GM23338 (cell line): ENCODE measurements around the gene TLE1.

Experiments used
- CREB1 ChIP-seq: fragments of 250-450 bp; sonication (Bioruptor Pico); IDR thresholded peaks from 2 replicates; pipeline ENCODE4 v1.5.0; 2020; ENCODE audit warnings: low read depth, mild to moderate bottlenecking, moderate library complexity
- EZH2 ChIP-seq: fragments of 200-600 bp; sonication (generic); IDR thresholded peaks from one replicate; pipeline ENCODE4 v1.8.0; 2017; ENCODE audit warnings: antibody characterized with exemption, mild to moderate bottlenecking, low read depth; ENCODE audit not compliant: unreplicated experiment
- EZH2phosphoT487 ChIP-seq: fragments of 200-600 bp; sonication (generic); IDR thresholded peaks from one replicate; pipeline ENCODE4 v1.8.1; 2018; ENCODE audit warnings: antibody characterized with exemption; ENCODE audit not compliant: unreplicated experiment
- JUNB ChIP-seq: IDR thresholded peaks from one replicate; pipeline ENCODE4 v1.6.1; 2016; ENCODE audit warnings: antibody characterized with exemption; ENCODE audit not compliant: unreplicated experiment
- NANOG ChIP-seq: IDR thresholded peaks from 2 replicates; pipeline ENCODE4 v1.6.1; 2016; ENCODE audit warnings: antibody characterized with exemption, borderline replicate concordance
- POLR2AphosphoS5 ChIP-seq: IDR thresholded peaks from 2 replicates; pipeline ENCODE4 v1.6.1; 2016; ENCODE audit warnings: antibody characterized with exemption, low read depth
- ZNF114 ChIP-seq: fragments of 250-450 bp; sonication (Bioruptor Pico); IDR thresholded peaks from 2 replicates; pipeline ENCODE4 v1.5.0; 2020; ENCODE audit warnings: mild to moderate bottlenecking, moderate library complexity
- ZNF331 ChIP-seq: fragments of 250-450 bp; sonication (Bioruptor Pico); IDR thresholded peaks from 2 replicates; pipeline ENCODE4 v1.5.0; 2020; ENCODE audit warnings: low read depth, mild to moderate bottlenecking, moderate library complexity
- TF ChIP-seq, protein P1 (sequence below), 2 experiments: fragments of 200-600 bp in 1 of 2; sonication (generic) in 1 of 2; conservative IDR thresholded peaks; 2 replicates each; pipeline versions ENCODE4 v1.5.1 to v1.6.1; 2016 to 2017; ENCODE audit warnings: antibody characterized with exemption in 2 of 2, low read depth in 2 of 2, mild to moderate bottlenecking in 2 of 2, moderate library complexity in 1 of 2
- TF ChIP-seq, protein P2 (sequence below): IDR thresholded peaks from 2 replicates; pipeline ENCODE4 v1.6.1; 2016; ENCODE audit warnings: antibody characterized with exemption
- TF ChIP-seq, protein P3 (sequence below): IDR thresholded peaks from one replicate; pipeline ENCODE4 v1.6.1; 2018; ENCODE audit warnings: antibody characterized with exemption; ENCODE audit not compliant: unreplicated experiment

DNA sequence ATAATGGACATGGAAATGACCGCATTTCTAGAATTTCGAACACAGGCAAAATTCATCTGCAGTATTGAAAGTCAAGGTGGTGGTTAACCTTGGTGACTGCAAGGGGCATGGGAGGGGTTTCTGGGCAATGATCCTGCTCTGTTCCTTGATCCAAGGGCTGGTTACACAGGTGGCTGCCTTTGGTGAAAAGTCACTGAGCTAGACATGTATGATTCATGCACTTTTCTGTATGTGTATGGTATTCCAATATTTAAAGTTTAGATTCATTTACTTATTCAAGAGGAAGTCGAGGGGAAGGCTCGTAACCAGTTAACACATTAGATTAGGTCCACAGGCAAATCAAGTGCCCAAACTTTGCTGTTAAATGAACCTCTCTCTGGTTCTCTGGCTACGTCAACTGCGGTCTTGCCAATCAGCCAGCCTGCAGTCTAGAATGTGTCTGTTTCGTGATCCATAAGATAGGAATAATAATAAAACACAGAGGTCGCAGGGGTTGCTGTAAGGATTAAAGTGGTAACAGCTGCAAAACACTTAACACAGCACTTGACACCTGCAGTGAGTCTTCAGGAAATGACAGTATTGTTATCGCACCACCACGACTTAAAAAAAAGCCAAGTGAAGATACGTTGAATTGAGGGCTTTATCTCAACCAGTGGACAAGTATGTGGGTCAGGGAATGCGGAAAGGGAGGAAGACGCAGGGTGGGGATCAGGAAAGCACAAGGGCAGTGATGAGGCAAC, 92.5 kb downstream of the TLE1 start:
- TF ChIP-seq, protein P1, sequence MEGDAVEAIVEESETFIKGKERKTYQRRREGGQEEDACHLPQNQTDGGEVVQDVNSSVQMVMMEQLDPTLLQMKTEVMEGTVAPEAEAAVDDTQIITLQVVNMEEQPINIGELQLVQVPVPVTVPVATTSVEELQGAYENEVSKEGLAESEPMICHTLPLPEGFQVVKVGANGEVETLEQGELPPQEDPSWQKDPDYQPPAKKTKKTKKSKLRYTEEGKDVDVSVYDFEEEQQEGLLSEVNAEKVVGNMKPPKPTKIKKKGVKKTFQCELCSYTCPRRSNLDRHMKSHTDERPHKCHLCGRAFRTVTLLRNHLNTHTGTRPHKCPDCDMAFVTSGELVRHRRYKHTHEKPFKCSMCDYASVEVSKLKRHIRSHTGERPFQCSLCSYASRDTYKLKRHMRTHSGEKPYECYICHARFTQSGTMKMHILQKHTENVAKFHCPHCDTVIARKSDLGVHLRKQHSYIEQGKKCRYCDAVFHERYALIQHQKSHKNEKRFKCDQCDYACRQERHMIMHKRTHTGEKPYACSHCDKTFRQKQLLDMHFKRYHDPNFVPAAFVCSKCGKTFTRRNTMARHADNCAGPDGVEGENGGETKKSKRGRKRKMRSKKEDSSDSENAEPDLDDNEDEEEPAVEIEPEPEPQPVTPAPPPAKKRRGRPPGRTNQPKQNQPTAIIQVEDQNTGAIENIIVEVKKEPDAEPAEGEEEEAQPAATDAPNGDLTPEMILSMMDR (conservative IDR thresholded peaks at IDR 0.05; ENCODE audit: low read depth in 2 of 2) = no peak
- TF ChIP-seq EZH2 (no peak), POLR2AphosphoS5 (no peak), CREB1 (CRISPR knock-in tag) (no peak), EZH2phosphoT487 (no peak), JUNB (no peak), NANOG (no peak), ZNF331 (CRISPR knock-in tag) (no peak), ZNF114 (CRISPR knock-in tag) (no peak)
- TF ChIP-seq, protein P2, sequence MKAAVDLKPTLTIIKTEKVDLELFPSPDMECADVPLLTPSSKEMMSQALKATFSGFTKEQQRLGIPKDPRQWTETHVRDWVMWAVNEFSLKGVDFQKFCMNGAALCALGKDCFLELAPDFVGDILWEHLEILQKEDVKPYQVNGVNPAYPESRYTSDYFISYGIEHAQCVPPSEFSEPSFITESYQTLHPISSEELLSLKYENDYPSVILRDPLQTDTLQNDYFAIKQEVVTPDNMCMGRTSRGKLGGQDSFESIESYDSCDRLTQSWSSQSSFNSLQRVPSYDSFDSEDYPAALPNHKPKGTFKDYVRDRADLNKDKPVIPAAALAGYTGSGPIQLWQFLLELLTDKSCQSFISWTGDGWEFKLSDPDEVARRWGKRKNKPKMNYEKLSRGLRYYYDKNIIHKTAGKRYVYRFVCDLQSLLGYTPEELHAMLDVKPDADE = no peak
- TF ChIP-seq, protein P3, sequence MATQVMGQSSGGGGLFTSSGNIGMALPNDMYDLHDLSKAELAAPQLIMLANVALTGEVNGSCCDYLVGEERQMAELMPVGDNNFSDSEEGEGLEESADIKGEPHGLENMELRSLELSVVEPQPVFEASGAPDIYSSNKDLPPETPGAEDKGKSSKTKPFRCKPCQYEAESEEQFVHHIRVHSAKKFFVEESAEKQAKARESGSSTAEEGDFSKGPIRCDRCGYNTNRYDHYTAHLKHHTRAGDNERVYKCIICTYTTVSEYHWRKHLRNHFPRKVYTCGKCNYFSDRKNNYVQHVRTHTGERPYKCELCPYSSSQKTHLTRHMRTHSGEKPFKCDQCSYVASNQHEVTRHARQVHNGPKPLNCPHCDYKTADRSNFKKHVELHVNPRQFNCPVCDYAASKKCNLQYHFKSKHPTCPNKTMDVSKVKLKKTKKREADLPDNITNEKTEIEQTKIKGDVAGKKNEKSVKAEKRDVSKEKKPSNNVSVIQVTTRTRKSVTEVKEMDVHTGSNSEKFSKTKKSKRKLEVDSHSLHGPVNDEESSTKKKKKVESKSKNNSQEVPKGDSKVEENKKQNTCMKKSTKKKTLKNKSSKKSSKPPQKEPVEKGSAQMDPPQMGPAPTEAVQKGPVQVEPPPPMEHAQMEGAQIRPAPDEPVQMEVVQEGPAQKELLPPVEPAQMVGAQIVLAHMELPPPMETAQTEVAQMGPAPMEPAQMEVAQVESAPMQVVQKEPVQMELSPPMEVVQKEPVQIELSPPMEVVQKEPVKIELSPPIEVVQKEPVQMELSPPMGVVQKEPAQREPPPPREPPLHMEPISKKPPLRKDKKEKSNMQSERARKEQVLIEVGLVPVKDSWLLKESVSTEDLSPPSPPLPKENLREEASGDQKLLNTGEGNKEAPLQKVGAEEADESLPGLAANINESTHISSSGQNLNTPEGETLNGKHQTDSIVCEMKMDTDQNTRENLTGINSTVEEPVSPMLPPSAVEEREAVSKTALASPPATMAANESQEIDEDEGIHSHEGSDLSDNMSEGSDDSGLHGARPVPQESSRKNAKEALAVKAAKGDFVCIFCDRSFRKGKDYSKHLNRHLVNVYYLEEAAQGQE = no peak
